Tibial nerve (tissue), 4 donors: ENCODE data around the gene HNRNPM.

Experiments used
- EP300 ChIP-seq, 2 donors: sonication (generic); formaldehyde crosslinking; IDR thresholded peaks; one replicate each; pipeline ENCODE4 v1.6.1; 2017; ENCODE audit warnings: antibody characterized with exemption in 2 of 2, mild to moderate bottlenecking in 1 of 2
- POLR2A ChIP-seq, 2 donors: fragments of 450-650 bp; IDR thresholded peaks; one replicate each; pipeline ENCODE4 v1.6.1; 2017; ENCODE audit warnings: antibody characterized with exemption in 2 of 2, mild to moderate bottlenecking in 2 of 2, moderate library complexity in 2 of 2
- TF ChIP-seq, protein P1 (sequence below), 5 experiments: fragments of 200-600 bp in 3 of 5; fragments of 450-650 bp in 2 of 5; sonication (generic) in 3 of 5; IDR thresholded peaks; one replicate each; pipeline ENCODE4 v1.5.1; 2016 to 2019; ENCODE audit warnings: antibody characterized with exemption in 5 of 5, mild to moderate bottlenecking in 3 of 5, moderate library complexity in 2 of 5

DNA sequence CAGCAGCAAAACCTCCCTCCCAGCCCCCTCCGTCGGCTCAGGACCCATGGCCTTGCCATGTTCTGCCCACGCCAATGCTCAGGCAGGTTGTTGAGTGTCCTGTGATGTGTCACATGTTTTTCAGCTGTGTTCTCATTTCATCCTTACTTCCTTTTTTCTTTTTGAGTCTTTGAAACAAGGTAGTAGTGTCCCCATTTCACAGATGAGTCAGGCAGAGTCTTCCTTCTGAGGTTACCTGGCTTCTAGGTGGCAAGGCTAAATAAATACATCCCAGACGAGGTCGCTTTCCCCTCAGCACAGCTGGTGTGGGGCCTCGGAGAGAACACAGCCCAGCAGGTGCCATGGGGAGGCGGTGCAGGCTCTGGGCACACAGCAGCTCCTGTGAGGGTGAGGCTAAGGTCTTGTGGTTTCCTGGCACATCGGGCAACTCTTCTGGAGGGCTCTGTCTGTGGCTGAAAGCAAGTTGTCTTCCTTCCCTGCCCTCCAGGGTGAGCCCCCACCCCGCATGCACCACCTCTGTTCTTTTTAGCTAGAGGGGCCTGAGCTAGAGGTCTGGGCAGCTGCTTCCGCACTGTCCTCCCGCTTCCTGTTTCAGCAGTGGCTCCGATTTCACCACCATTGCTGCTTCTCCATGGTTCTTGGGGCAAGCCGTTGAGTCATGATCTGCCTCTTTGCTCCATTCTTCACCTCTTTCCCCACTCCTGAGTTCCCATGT lies 42.5 kb downstream of the HNRNPM start:
- TF ChIP-seq, protein P1, sequence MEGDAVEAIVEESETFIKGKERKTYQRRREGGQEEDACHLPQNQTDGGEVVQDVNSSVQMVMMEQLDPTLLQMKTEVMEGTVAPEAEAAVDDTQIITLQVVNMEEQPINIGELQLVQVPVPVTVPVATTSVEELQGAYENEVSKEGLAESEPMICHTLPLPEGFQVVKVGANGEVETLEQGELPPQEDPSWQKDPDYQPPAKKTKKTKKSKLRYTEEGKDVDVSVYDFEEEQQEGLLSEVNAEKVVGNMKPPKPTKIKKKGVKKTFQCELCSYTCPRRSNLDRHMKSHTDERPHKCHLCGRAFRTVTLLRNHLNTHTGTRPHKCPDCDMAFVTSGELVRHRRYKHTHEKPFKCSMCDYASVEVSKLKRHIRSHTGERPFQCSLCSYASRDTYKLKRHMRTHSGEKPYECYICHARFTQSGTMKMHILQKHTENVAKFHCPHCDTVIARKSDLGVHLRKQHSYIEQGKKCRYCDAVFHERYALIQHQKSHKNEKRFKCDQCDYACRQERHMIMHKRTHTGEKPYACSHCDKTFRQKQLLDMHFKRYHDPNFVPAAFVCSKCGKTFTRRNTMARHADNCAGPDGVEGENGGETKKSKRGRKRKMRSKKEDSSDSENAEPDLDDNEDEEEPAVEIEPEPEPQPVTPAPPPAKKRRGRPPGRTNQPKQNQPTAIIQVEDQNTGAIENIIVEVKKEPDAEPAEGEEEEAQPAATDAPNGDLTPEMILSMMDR (IDR thresholded peaks at IDR 0.05): no peak
- TF ChIP-seq EP300 (IDR thresholded peaks at IDR 0.05) (peak in 1 of 2 donors; percentile 22), POLR2A (IDR thresholded peaks at IDR 0.05) (no peak)
